HFFc6 (cell line): ENCODE measurements around the gene ADORA1. TPM values are rescaled to one million over a fixed set of nuclear protein-coding genes. Genes with fewer than 3 reads are reported as not detected.

Experiments
- DNase-seq: peaks from one replicate; pipeline ENCODE4 v3.0.0-alpha.2; 2018
- H3K27ac Mint-ChIP-seq: 2 replicates; pipeline ENCODE4 v1.8.0; 2020; ENCODE audit warnings: mild to moderate bottlenecking, mixed read lengths
- H3K27me3 Mint-ChIP-seq: 2 replicates; pipeline ENCODE4 v1.8.0; 2021; ENCODE audit warnings: mild to moderate bottlenecking, moderate library complexity, mixed read lengths; ENCODE audit not compliant: insufficient read depth
- H3K36me3 Mint-ChIP-seq: 2 replicates; pipeline ENCODE4 v1.8.0; 2021; ENCODE audit warnings: low read depth, mixed read lengths
- H3K4me1 Mint-ChIP-seq: 2 replicates; pipeline ENCODE4 v1.8.0; 2020; ENCODE audit warnings: low read depth, mixed read lengths
- H3K4me3 Mint-ChIP-seq: 2 replicates; pipeline ENCODE4 v1.8.0; 2020; ENCODE audit warnings: mild to moderate bottlenecking, moderate library complexity, mixed read lengths
- H3K9me3 Mint-ChIP-seq: 2 replicates; pipeline ENCODE4 v1.8.0; 2020; ENCODE audit warnings: mild to moderate bottlenecking, mixed read lengths
- CTCF ChIP-seq: fragments of 200-600 bp; sonication (generic); IDR thresholded peaks from 2 replicates; pipeline ENCODE4 v1.5.0; 2021; ENCODE audit warnings: antibody characterized with exemption, mild to moderate bottlenecking
- total RNA-seq, 6 experiments: library from RNA; stranded (reverse); fragmentation: NEBNext Ultra II Directional; extraction: Animal tissue kit (Norgen Biotek cat#: 25700); gene quantifications; 2 replicates in 1 of 6; 3 replicates in 5 of 6; pipeline ENCODE4 v1.2.3, GENCODE V29; 2021

ADORA1 gene
- total RNA-seq, 6 experiments from 2014 or later = 0.25 to 5.5 (median 0.53) TPM

- DNase-seq = no peak
- peaks cover 7% of the 10 kb centered on the region for H3K27me3 Mint-ChIP-seq
- H3K4me1 Mint-ChIP-seq = no peaks in the 10 kb centered on the region
- H3K36me3 Mint-ChIP-seq = no peaks in the 10 kb centered on the region
- no peak for TF ChIP-seq CTCF
- H3K4me3 Mint-ChIP-seq = no peak overlapping the region
- no peak overlapping the region for H3K27ac Mint-ChIP-seq
- H3K9me3 Mint-ChIP-seq = no peaks in the 10 kb centered on the region
These were observed 59.8 kb downstream of the ADORA1 start for GRCh38 chr1:203187304-203187685.

GRCh38 chr1:203187689-203188264 is 60.3 kb downstream of the ADORA1 start:
- TF ChIP-seq CTCF = no peak
- H3K9me3 Mint-ChIP-seq = no peaks in the 10 kb centered on the region
- H3K4me1 Mint-ChIP-seq = no peaks in the 10 kb centered on the region
- no peak overlapping the region for H3K4me3 Mint-ChIP-seq
- H3K36me3 Mint-ChIP-seq = no peaks in the 10 kb centered on the region
- H3K27me3 Mint-ChIP-seq = peaks cover 7% of the 10 kb centered on the region
- DNase-seq = no peak
- H3K27ac Mint-ChIP-seq = no peak overlapping the region

GRCh38 chr1:203188686-203189232 is 61.2 kb downstream of the ADORA1 start:
- Mint-ChIP-seq H3K36me3 (no peaks in the 10 kb centered on the region), H3K27me3 (peaks cover 7% of the 10 kb centered on the region), H3K4me1 (no peaks in the 10 kb centered on the region), H3K9me3 (no peaks in the 10 kb centered on the region), H3K4me3 (no peak overlapping the region), H3K27ac (no peak overlapping the region)
- TF ChIP-seq CTCF = no peak
- DNase-seq = no peak

GRCh38 chr1:203189951-203190352 is 62.4 kb downstream of the ADORA1 start:
- TF ChIP-seq CTCF = no peak
- Mint-ChIP-seq H3K4me1 (no peaks in the 10 kb centered on the region), H3K27me3 (peaks cover 7% of the 10 kb centered on the region), H3K27ac (no peak overlapping the region), H3K36me3 (no peaks in the 10 kb centered on the region), H3K4me3 (no peak overlapping the region), H3K9me3 (no peaks in the 10 kb centered on the region)
- DNase-seq = no peak

- H3K27me3 Mint-ChIP-seq = peaks cover 7% of the 10 kb centered on the region
- H3K9me3 Mint-ChIP-seq = no peaks in the 10 kb centered on the region
- no peaks in the 10 kb centered on the region for H3K36me3 Mint-ChIP-seq
- H3K27ac Mint-ChIP-seq = no peak overlapping the region
- no peak for TF ChIP-seq CTCF
- peaks cover 7% of the 10 kb centered on the region for H3K4me1 Mint-ChIP-seq
- no peak overlapping the region for H3K4me3 Mint-ChIP-seq
- no peak for DNase-seq
These were observed 63.4 kb downstream of the ADORA1 start for GRCh38 chr1:203190949-203191348.
